Right renal pelvis (tissue), 4 donors: Measurements from ENCODE around the gene GPD2. TPM values are rescaled to one million over a fixed set of nuclear protein-coding genes. Genes with fewer than 3 reads are reported as not detected.
"Not testable (repeated sequence)": the region's sequence is repeated elsewhere in the genome, so short reads cannot be mapped to it uniquely, and the experiment has no call there.

Experiments used
- DNase-seq, 4 donors: peaks; one replicate each; pipeline ENCODE4 v3.0.0-alpha.2; 2013; ENCODE audit warnings: low read depth in 4 of 4, low spot score in 3 of 4, missing footprints in 1 of 4
- polyA plus RNA-seq, 4 donors: library from polyadenylated mRNA; unstranded; fragments of 120-200 nt; gene quantifications; one replicate each; pipeline ENCODE4 v1.2.1, GENCODE V29; 2013; ENCODE audit not compliant: insufficient read length in 4 of 4

GPD2 gene
- polyA plus RNA-seq, 4 donors, result 19.5 to 25.5 (median 22.8) TPM

DNA sequence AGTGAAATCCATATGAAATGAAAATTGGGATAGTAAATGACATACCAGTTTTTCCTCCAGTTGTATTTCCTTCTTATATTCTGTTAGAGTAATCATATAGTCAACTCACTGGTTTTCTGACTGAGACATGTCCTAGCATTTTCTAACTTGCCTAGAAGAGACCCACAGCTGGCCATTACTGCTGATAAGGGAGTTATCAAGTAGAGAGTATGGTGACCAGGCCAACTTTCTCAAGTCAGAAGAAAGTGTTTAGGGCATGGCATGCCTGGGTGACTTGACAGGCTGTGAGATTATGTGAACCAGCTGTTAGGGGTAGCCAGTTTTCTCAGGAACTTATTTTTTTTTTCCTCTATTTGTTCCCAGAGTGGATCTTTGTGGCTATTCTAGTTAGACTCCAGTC lies 81.2 kb downstream of the GPD2 start:
- DNase-seq, result no peak

DNA sequence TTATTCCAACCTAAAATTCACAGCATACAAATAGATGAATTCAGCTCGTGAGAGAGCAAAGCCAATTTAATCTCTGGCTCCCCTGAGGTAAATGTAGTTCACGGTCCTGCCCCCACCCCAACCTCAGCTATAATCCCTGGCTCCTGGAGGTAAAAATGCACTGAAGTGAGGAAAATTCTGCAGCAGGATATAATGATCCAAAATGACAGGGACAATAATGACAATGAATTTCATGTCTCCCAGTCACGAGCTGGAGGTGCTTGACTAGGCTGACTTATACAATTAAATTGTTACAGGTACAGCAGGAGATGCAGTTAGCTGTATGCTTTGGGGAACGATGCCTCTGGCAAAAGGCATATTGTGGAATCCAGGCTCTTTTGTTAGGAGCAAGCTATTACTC lies 82.0 kb downstream of the GPD2 start:
- no peak for DNase-seq

DNA sequence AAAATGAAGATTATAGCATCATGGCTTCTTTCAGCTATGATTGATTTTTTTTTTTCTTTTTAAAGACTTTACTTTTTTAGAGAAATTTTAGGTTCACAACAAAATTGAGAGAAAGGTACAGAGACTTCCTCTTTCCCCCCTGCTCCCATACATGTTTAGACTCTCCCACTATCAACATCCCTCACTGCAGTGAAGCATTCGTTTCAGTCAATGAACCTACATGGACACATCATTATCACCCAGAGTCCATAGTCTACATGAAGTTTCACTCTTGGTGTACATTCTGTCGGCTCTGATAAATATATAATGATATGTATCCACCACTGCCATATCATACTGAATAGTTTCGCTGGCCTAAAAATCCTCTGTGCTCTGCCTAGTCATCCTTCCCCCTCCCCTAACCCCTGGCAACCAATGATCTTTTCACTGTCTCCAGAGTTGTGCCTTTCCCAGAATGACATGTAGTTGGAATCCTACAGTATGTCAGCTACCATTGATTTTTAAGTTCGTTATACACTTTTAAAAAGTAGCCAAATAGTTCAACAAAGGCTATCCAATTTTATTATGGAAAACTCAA lies 86.8 kb downstream of the GPD2 start:
- no peak for DNase-seq

GRCh38 chr2:156526950-156527636 lies 90.9 kb downstream of the GPD2 start:
- DNase-seq, result no peak

GRCh38 chr2:156528583-156528982 lies 92.4 kb downstream of the GPD2 start:
- not testable (repeated sequence) for DNase-seq

GRCh38 chr2:156532989-156533388 lies 96.8 kb downstream of the GPD2 start:
- DNase-seq, result no peak

GRCh38 chr2:156536534-156536933 lies 100.4 kb downstream of the GPD2 start:
- DNase-seq, result no peak

- DNase-seq, result no peak
Measured at GRCh38 chr2:156537141-156537540, 101.0 kb downstream of the GPD2 start.

GRCh38 chr2:156538083-156538504 lies 101.9 kb downstream of the GPD2 start:
- DNase-seq, result no peak

GRCh38 chr2:156539086-156539860 lies 103.1 kb downstream of the GPD2 start:
- DNase-seq, result no peak

- DNase-seq, result no peak
Measured at GRCh38 chr2:156540706-156541105, 104.5 kb downstream of the GPD2 start.

DNA sequence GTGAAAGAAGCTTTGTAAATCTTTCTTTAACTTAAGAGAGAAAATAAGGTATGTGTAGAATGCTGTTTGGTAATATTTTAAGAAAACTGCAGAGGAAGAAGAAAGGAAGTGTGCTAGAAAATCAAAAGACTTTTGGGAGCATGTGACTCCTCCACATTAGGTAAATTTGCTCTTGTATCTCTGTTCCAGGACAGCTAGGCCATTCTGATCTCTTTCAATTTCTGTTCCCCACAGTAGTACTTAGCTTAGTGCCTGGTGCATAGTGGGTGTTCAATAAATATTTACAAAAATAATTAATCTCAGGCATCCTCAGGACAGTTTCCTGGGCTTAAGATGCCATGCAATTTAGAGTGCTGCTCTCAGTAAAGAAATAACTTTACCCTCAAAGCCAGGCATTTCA lies 105.0 kb downstream of the GPD2 start:
- DNase-seq, result no peak

GRCh38 chr2:156541706-156542105 lies 105.5 kb downstream of the GPD2 start:
- DNase-seq, result no peak

- DNase-seq, result no peak
Measured at GRCh38 chr2:156548413-156548812, 112.2 kb downstream of the GPD2 start.

DNA sequence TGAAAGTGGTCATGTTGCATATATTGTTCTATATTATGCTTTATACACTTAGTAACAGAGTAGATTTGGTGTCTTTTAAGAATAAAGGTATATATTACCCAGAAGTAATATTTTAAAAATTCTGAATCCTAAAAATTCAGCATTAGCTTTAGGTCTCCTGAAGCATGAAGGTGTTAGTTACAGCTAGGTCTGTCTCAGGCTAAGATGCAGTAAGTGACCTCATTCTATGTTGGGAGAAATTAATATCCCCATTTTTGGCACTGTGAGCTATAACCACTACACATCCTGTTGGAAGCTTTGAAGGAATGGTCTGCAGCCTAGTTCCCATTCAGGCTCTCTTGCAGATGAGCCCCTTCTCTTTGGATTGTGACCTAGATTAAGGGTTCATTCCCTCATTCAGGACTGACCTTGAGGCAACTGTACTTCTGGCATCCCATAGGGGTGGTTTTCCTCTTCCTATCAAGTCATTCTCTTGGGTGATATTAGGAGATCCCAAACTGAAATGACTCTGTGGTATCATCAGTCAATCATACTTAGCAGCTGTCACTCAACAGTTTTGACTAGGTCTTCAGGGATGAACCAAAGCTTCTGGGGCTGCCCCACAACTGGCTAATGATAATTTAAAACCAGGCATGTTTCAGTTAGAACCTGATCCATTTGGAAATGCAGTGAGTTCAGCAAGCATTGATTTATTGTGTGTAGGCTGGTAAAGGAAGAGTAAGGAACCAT lies 117.7 kb downstream of the GPD2 start:
- DNase-seq, result no peak

- DNase-seq, result no peak
Measured at GRCh38 chr2:156561326-156561725, 125.1 kb downstream of the GPD2 start.

DNA sequence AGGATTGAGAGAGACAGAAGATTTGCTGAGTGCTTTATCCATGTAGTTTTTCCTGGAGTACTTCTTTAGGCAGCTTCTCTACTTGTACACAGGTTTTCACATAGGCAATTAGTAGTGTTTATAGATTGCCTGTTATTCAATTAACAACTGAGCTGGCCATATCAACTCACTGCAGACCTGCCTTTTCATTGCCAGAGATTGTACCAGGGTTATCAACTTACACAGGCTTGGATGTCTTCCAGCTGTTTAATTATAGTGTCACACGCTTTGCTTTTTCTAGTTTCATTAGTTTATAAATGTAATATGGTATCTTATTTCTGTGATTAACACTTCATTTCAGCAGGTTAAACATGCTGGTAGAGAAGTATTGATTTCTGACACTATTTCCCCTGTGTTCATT lies 125.9 kb downstream of the GPD2 start:
- no peak for DNase-seq

GRCh38 chr2:156563994-156564753 lies 128.0 kb downstream of the GPD2 start:
- no peak for DNase-seq

DNA sequence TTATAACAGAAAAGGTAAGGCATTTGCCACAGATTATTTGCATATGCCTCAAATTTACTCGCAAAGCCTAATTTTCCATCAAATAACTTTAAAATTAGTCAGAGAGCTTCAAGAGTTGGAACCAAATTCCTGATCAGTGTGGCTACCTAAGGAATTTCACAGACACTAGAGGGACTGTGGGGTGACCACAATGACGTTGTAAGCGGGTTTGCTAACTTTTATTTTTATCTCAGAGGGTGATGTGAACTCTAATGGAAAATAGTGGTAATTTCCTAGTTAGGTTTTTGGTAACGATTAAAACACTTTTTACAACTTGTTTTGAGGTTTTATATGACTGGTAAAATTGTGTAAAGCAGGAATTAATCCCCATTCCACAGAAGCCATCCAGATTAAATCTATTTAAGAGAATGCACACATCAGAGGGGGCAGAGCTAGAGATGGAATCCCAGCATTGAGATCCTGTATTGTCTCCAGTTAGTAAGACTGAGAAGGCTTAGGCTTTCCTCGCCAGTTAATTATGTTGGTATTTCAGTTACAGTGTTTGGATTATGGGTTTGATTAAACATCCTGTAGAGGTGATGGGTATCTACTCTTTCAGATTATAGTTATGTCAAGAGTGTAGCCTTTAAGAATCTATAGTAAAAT lies 129.0 kb downstream of the GPD2 start:
- no peak for DNase-seq

DNA sequence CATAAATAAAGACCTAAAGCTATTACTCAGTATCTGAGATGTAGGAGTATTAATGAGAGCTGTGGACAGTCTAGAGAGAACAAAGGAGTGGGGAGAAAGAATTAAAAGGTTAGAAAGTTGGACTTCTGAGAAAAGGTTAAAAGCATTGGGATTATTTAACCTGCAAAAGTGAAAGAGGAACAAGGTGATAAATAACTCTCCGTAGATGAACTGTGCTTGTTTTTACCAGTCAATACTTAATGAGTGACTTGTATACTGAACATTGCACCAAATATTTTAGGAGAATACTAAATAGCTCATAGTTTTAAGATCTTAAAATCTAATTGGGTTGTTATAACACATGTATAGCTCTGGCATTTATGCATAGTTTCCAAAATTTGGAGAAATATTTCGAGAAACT lies 137.5 kb downstream of the GPD2 start:
- DNase-seq, result no peak
